HepG2 (cell line): ENCODE measurements around the gene DCLK1.

Source experiments
- ADNP ChIP-seq: sonication (generic); formaldehyde crosslinking; IDR thresholded peaks from 2 replicates; pipeline ENCODE4 v1.4.0; 2020; ENCODE audit warnings: missing genetic modification reagents
- ATF1 ChIP-seq: IDR thresholded peaks from 2 replicates; pipeline ENCODE4 v1.6.1; 2016; ENCODE audit warnings: mild to moderate bottlenecking, control low read depth
- CAMTA2 ChIP-seq: sonication (generic); formaldehyde crosslinking; IDR thresholded peaks from 2 replicates; pipeline ENCODE4 v1.4.0; 2020; ENCODE audit warnings: mild to moderate bottlenecking, missing genetic modification reagents, borderline replicate concordance
- CTCF ChIP-seq: sonication (generic); formaldehyde crosslinking; IDR thresholded peaks from 2 replicates; pipeline ENCODE4 v1.5.0; 2020; ENCODE audit warnings: mild to moderate bottlenecking, missing genetic modification reagents, moderate library complexity
- GTF2F1 ChIP-seq: fragments of 150-350 bp; IDR thresholded peaks from 2 replicates; pipeline ENCODE4 v1.6.1; 2014; ENCODE audit warnings: low read length
- PBX3 ChIP-seq: sonication (generic); formaldehyde crosslinking; IDR thresholded peaks from 2 replicates; pipeline ENCODE4 v1.8.1; 2023; ENCODE audit warnings: missing genetic modification reagents, inconsistent platforms, borderline replicate concordance
- RBFOX2 ChIP-seq: fragments of 200-400 bp; formaldehyde crosslinking; IDR thresholded peaks from 2 replicates; pipeline ENCODE4 v1.6.1; 2017; ENCODE audit warnings: low read depth, mild to moderate bottlenecking, low read length
- SKI ChIP-seq: fragments of 450-650 bp; IDR thresholded peaks from one replicate; pipeline ENCODE4 v1.6.1; 2018; ENCODE audit warnings: mild to moderate bottlenecking; ENCODE audit not compliant: partially characterized antibody
- TARDBP ChIP-seq: sonication (generic); formaldehyde crosslinking; IDR thresholded peaks from 2 replicates; pipeline ENCODE4 v1.8.0; 2022; ENCODE audit warnings: mild to moderate bottlenecking, missing genetic modification reagents
- ZBTB33 ChIP-seq: sonication (generic); formaldehyde crosslinking; IDR thresholded peaks from 2 replicates; pipeline ENCODE4 v1.4.0; 2020; ENCODE audit warnings: missing genetic modification reagents
- ZHX1 ChIP-seq: sonication (generic); formaldehyde crosslinking; IDR thresholded peaks from 2 replicates; pipeline ENCODE4 v1.8.1; 2022; ENCODE audit warnings: low read depth, mild to moderate bottlenecking, missing genetic modification reagents
- ZNF10 ChIP-seq: sonication (generic); formaldehyde crosslinking; IDR thresholded peaks from 2 replicates; pipeline ENCODE4 v1.4.0; 2020; ENCODE audit warnings: mild to moderate bottlenecking, low read depth, missing genetic modification reagents, borderline replicate concordance
- ZNF205 ChIP-seq: IDR thresholded peaks from 2 replicates; pipeline ENCODE4 v1.6.1; 2018; ENCODE audit warnings: missing biosample characterization, missing genetic modification reagents
- ZNF282 ChIP-seq: fragments of 450-650 bp; IDR thresholded peaks from 2 replicates; pipeline ENCODE4 v1.6.1; 2018; ENCODE audit not compliant: partially characterized antibody

- no peak for TF ChIP-seq CTCF (CRISPR knock-in tag)
- no peak for TF ChIP-seq GTF2F1
- no peak for TF ChIP-seq PBX3 (CRISPR knock-in tag)
- no peak for TF ChIP-seq ZNF10 (CRISPR knock-in tag)
- TF ChIP-seq ATF1 (CRISPR knock-in tag), result no peak
- no peak for TF ChIP-seq ADNP (CRISPR knock-in tag)
- no peak for TF ChIP-seq SKI
- TF ChIP-seq TARDBP (CRISPR knock-in tag), result no peak
- no peak for TF ChIP-seq CAMTA2
- no peak for TF ChIP-seq ZHX1 (CRISPR knock-in tag)
- no peak for TF ChIP-seq ZNF205
- TF ChIP-seq RBFOX2, result no peak
- no peak for TF ChIP-seq ZBTB33 (CRISPR knock-in tag)
- no peak for TF ChIP-seq ZNF282
Measured at GRCh38 chr13:36146511-36147269, 15.5 kb upstream of the DCLK1 start.
